MM.1S (cell line): ENCODE data around the gene HSD17B3.

Source experiments
- DNase-seq: peaks from one replicate; pipeline ENCODE4 v3.0.0-alpha.2; 2015
- H2AFZ ChIP-seq: fragments of 300-600 bp; sonication (generic); 2 replicates; pipeline ENCODE4 v1.6.0; 2016; ENCODE audit warnings: antibody characterized with exemption, low read length
- H3F3A ChIP-seq: fragments of 300-600 bp; sonication (generic); 2 replicates; pipeline ENCODE4 v1.6.1; 2016; ENCODE audit warnings: mild to moderate bottlenecking, antibody characterized with exemption, low read length, moderate library complexity, mixed read lengths; ENCODE audit not compliant: insufficient read depth
- H3K27ac ChIP-seq: fragments of 300-600 bp; sonication (generic); 2 replicates; pipeline ENCODE4 v1.5.1; 2016; ENCODE audit warnings: mild to moderate bottlenecking, low read length
- H3K27me3 ChIP-seq: fragments of 300-600 bp; sonication (generic); replicated peaks from 2 replicates; pipeline ENCODE4 v1.6.0; 2016; ENCODE audit warnings: low read length; ENCODE audit not compliant: insufficient read depth
- H3K36me3 ChIP-seq: fragments of 300-600 bp; sonication (generic); replicated peaks from 2 replicates; pipeline ENCODE4 v1.6.1; 2016; ENCODE audit warnings: mild to moderate bottlenecking, low read length, mixed read lengths; ENCODE audit not compliant: insufficient read depth
- H3K4me1 ChIP-seq: fragments of 300-600 bp; sonication (generic); 2 replicates; pipeline ENCODE4 v1.6.1; 2016; ENCODE audit warnings: low read length, mixed read lengths
- H3K4me2 ChIP-seq: fragments of 300-600 bp; sonication (generic); 2 replicates; pipeline ENCODE4 v1.6.0; 2016; ENCODE audit warnings: low read depth, low read length
- H3K4me3 ChIP-seq: fragments of 300-600 bp; sonication (generic); 2 replicates; pipeline ENCODE4 v1.5.1; 2016; ENCODE audit warnings: low read length, mixed read lengths
- H3K79me2 ChIP-seq: fragments of 300-600 bp; sonication (generic); 2 replicates; pipeline ENCODE4 v1.6.1; 2016; ENCODE audit warnings: mixed run types, low read length, mixed read lengths
- H3K9ac ChIP-seq: fragments of 300-600 bp; sonication (generic); 2 replicates; pipeline ENCODE4 v1.6.1; 2016; ENCODE audit warnings: low read length, mixed read lengths
- H3K9me2 ChIP-seq: fragments of 300-600 bp; sonication (generic); replicated peaks from 2 replicates; pipeline ENCODE4 v1.6.1; 2016; ENCODE audit warnings: mild to moderate bottlenecking, low read length, mixed read lengths; ENCODE audit not compliant: insufficient read depth
- H3K9me3 ChIP-seq: fragments of 300-600 bp; sonication (generic); replicated peaks from 2 replicates; pipeline ENCODE4 v1.6.1; 2016; ENCODE audit warnings: mild to moderate bottlenecking, low read length, mixed read lengths; ENCODE audit not compliant: insufficient read depth
- H4K20me1 ChIP-seq: fragments of 300-600 bp; sonication (generic); 2 replicates; pipeline ENCODE4 v1.6.1; 2016; ENCODE audit warnings: mild to moderate bottlenecking, low read length, moderate library complexity, mixed read lengths; ENCODE audit not compliant: insufficient read depth
- CTCF ChIP-seq: fragments of 300-600 bp; sonication (generic); IDR thresholded peaks from 2 replicates; pipeline ENCODE4 v1.5.1; 2016; ENCODE audit warnings: antibody characterized with exemption, low read length, mixed read lengths
- EZH2 ChIP-seq: fragments of 300-600 bp; sonication (generic); optimal IDR thresholded peaks from 2 replicates; pipeline ENCODE3; 2017; ENCODE audit warnings: low read depth, mild to moderate bottlenecking, antibody characterized with exemption, low read length, mixed read lengths
- EZH2phosphoT487 ChIP-seq: fragments of 300-600 bp; sonication (generic); IDR thresholded peaks from 2 replicates; pipeline ENCODE4 v1.6.1; 2018; ENCODE audit warnings: antibody characterized with exemption, low read length

Gene HSD17B3

GRCh38 chr9:96214635-96215034 is 87.3 kb downstream of the HSD17B3 start:
- Histone ChIP-seq H3K4me1 (no peaks in the 10 kb centered on the region), H3K27me3 (no peaks in the 10 kb centered on the region), H3K9ac (no peak overlapping the region), H3K79me2 (no peaks in the 10 kb centered on the region), H3K36me3 (no peaks in the 10 kb centered on the region), H3K4me3 (no peak overlapping the region), H2AFZ (no peak overlapping the region), H3K4me2 (no peak overlapping the region), H3K9me3 (no peaks in the 10 kb centered on the region), H3K9me2 (no peaks in the 10 kb centered on the region), H3K27ac (no peak overlapping the region), H3F3A (no peaks in the 10 kb centered on the region), H4K20me1 (no peaks in the 10 kb centered on the region)
- no peak for DNase-seq
- no peak for TF ChIP-seq EZH2phosphoT487
- no peak for TF ChIP-seq CTCF
- TF ChIP-seq EZH2, result no peak

- H3K27ac ChIP-seq, result no peak overlapping the region
Observed at GRCh38 chr9:96209407-96210271, 92.3 kb downstream of the HSD17B3 start.

GRCh38 chr9:96206156-96206751 is 95.7 kb downstream of the HSD17B3 start:
- no peak for DNase-seq
- Histone ChIP-seq H3K4me3 (no peak overlapping the region), H3K4me2 (no peak overlapping the region)

More at GRCh38 chr9:96209407-96210271, 92.3 kb downstream of the HSD17B3 start:
- Histone ChIP-seq H3K4me3 (no peak overlapping the region), H3K9ac (no peak overlapping the region), H3F3A (no peaks in the 10 kb centered on the region), H3K9me3 (no peaks in the 10 kb centered on the region), H3K4me1 (no peaks in the 10 kb centered on the region), H3K79me2 (no peaks in the 10 kb centered on the region), H3K4me2 (no peak overlapping the region), H3K27me3 (no peaks in the 10 kb centered on the region), H2AFZ (no peak overlapping the region), H3K36me3 (no peaks in the 10 kb centered on the region), H4K20me1 (no peaks in the 10 kb centered on the region), H3K9me2 (no peaks in the 10 kb centered on the region)
- TF ChIP-seq EZH2 (no peak), CTCF (no peak), EZH2phosphoT487 (no peak)
- DNase-seq, result no peak

More at GRCh38 chr9:96206156-96206751, 95.7 kb downstream of the HSD17B3 start:
- H3F3A ChIP-seq, result no peaks in the 10 kb centered on the region
- no peaks in the 10 kb centered on the region for H3K79me2 ChIP-seq
- H2AFZ ChIP-seq, result no peak overlapping the region
- no peak overlapping the region for H3K9ac ChIP-seq
- H3K27me3 ChIP-seq, result no peaks in the 10 kb centered on the region
- TF ChIP-seq EZH2phosphoT487 (no peak), CTCF (no peak), EZH2 (no peak)
- H4K20me1 ChIP-seq, result no peaks in the 10 kb centered on the region
- H3K4me1 ChIP-seq, result no peaks in the 10 kb centered on the region
- H3K36me3 ChIP-seq, result no peaks in the 10 kb centered on the region
- H3K9me3 ChIP-seq, result no peaks in the 10 kb centered on the region
- no peak overlapping the region for H3K27ac ChIP-seq
- no peaks in the 10 kb centered on the region for H3K9me2 ChIP-seq
